CD14-positive monocyte (primary cell): Measurements from ENCODE around the gene SLC38A9. TPM values are rescaled to one million over a fixed set of nuclear protein-coding genes. Genes with fewer than 3 reads are reported as not detected.

Source experiments
- DNase-seq, 3 donors: peaks; one replicate each; pipeline ENCODE4 v3.0.0-alpha.2; 2011 to 2022
- H2AFZ ChIP-seq: 2 replicates; pipeline ENCODE4 v1.6.0; 2012; ENCODE audit warnings: mild to moderate bottlenecking, low read depth, low read length, inconsistent platforms; ENCODE audit not compliant: insufficient read depth, poor library complexity, severe bottlenecking
- H3K27ac ChIP-seq, 2 donors: 1 replicate in 1 of 2; 2 replicates in 1 of 2; pipeline ENCODE4 v1.5.1; 2012 to 2013; ENCODE audit warnings: low read length in 2 of 2, control low read depth in 1 of 2, inconsistent platforms in 1 of 2, low read depth in 1 of 2, mild to moderate bottlenecking in 1 of 2
- H3K27me3 ChIP-seq, 2 donors: one replicate each; pipeline versions ENCODE4 v1.6.0 to v1.6.1; 2011 to 2013; ENCODE audit warnings: low read length in 2 of 2; ENCODE audit not compliant: control insufficient read depth in 2 of 2, insufficient read depth in 2 of 2
- H3K36me3 ChIP-seq, 2 donors: replicated peaks in 1 of 2; 1 replicate in 1 of 2; 2 replicates in 1 of 2; pipeline versions ENCODE4 v1.5.1 to v1.6.1; 2012 to 2013; ENCODE audit warnings: low read length in 2 of 2, control low read depth in 1 of 2, inconsistent platforms in 1 of 2, mild to moderate bottlenecking in 1 of 2; ENCODE audit not compliant: insufficient read depth in 2 of 2, control insufficient read depth in 1 of 2
- H3K4me1 ChIP-seq, 2 donors: 1 replicate in 1 of 2; 2 replicates in 1 of 2; pipeline versions ENCODE4 v1.5.1 to v1.6.1; 2012 to 2013; ENCODE audit warnings: low read length in 2 of 2, control low read depth in 1 of 2, inconsistent platforms in 1 of 2, mild to moderate bottlenecking in 1 of 2, moderate library complexity in 1 of 2; ENCODE audit not compliant: insufficient read depth in 2 of 2, control insufficient read depth in 1 of 2
- H3K4me2 ChIP-seq: replicated peaks from 2 replicates; pipeline ENCODE3; 2012; ENCODE audit warnings: low read length, moderate library complexity, mild to moderate bottlenecking; ENCODE audit not compliant: poor library complexity, severe bottlenecking; ENCODE audit errors: extremely low read depth
- H3K4me3 ChIP-seq, 3 experiments: fragments of 200-600 bp in 1 of 3; sonication (generic) in 1 of 3; replicated peaks in 1 of 3; 1 replicate in 2 of 3; 2 replicates in 1 of 3; pipeline ENCODE4 v1.5.1; 2011 to 2013; ENCODE audit warnings: low read length in 3 of 3, mild to moderate bottlenecking in 3 of 3, control low read depth in 2 of 3, low read depth in 2 of 3, inconsistent platforms in 1 of 3, moderate library complexity in 1 of 3
- H3K79me2 ChIP-seq: 2 replicates; pipeline ENCODE4 v1.6.0; 2012; ENCODE audit warnings: mild to moderate bottlenecking, control low read depth, inconsistent platforms, low read length, moderate library complexity; ENCODE audit not compliant: insufficient read depth
- H3K9ac ChIP-seq: 2 replicates; pipeline ENCODE4 v1.6.0; 2017; ENCODE audit warnings: low read length, mild to moderate bottlenecking; ENCODE audit not compliant: insufficient read depth, poor library complexity, severe bottlenecking
- H3K9me3 ChIP-seq, 2 donors: replicated peaks in 1 of 2; 1 replicate in 1 of 2; 2 replicates in 1 of 2; pipeline versions ENCODE4 v1.5.1 to v1.6.1; 2012 to 2013; ENCODE audit warnings: low read length in 2 of 2, control low read depth in 1 of 2; ENCODE audit not compliant: control insufficient read depth in 1 of 2, insufficient read depth in 1 of 2
- H4K20me1 ChIP-seq: 2 replicates; pipeline ENCODE4 v1.6.0; 2012; ENCODE audit warnings: mild to moderate bottlenecking, low read length, control low read depth, moderate library complexity; ENCODE audit not compliant: insufficient read depth
- H3K27ac Mint-ChIP-seq, 7 donors: one replicate each; pipeline ENCODE4 v1.8.0; 2020; ENCODE audit warnings: mild to moderate bottlenecking in 7 of 7, mixed read lengths in 7 of 7, moderate library complexity in 6 of 7, inconsistent platforms in 2 of 7
- H3K27me3 Mint-ChIP-seq, 3 donors: one replicate each; pipeline ENCODE4 v1.8.0; 2021 to 2022; ENCODE audit warnings: low read depth in 3 of 3, mild to moderate bottlenecking in 3 of 3, mixed read lengths in 3 of 3, moderate library complexity in 3 of 3, inconsistent platforms in 1 of 3
- H3K36me3 Mint-ChIP-seq, 2 donors: one replicate each; pipeline ENCODE4 v1.8.0; 2020; ENCODE audit warnings: mixed read lengths in 2 of 2, inconsistent platforms in 1 of 2, mild to moderate bottlenecking in 1 of 2
- H3K4me1 Mint-ChIP-seq: one replicate; pipeline ENCODE4 v1.8.0; 2020; ENCODE audit warnings: mild to moderate bottlenecking, mixed read lengths
- H3K4me3 Mint-ChIP-seq, 2 donors: one replicate each; pipeline ENCODE4 v1.8.0; 2020; ENCODE audit warnings: mild to moderate bottlenecking in 2 of 2, mixed read lengths in 2 of 2, moderate library complexity in 1 of 2
- H3K9me3 Mint-ChIP-seq, 7 donors: one replicate each; pipeline ENCODE4 v1.8.0; 2020 to 2022; ENCODE audit warnings: mixed read lengths in 7 of 7, mild to moderate bottlenecking in 6 of 7, moderate library complexity in 6 of 7, inconsistent platforms in 2 of 7
- WGBS: methylation state at CpG from one replicate; pipeline ENCODE4 v1.1.5; 2013; ENCODE audit warnings: missing lambda C conversion rate; ENCODE audit not compliant: insufficient coverage; 5-methylcytosine and 5-hydroxymethylcytosine counted together
- intact Hi-C, 2 donors: fragments of 100-400 bp; cut with micrococcal nuclease; formaldehyde crosslinking; loops; one replicate each; pipeline versions ENCODE4 v1.15.0 to v1.15.1; 2023
- polyA plus RNA-seq, 3 donors: library from polyadenylated mRNA; depleted of rRNA in 1 of 3; unstranded in 2 of 3; stranded (reverse) in 1 of 3; fragments of 300-500 nt in 2 of 3; fragments of >200 nt in 1 of 3; fragmentation: Illumina TruSeq in 2 of 3; gene quantifications; 1 replicate in 2 of 3; 2 replicates in 1 of 3; pipeline ENCODE4 v1.2.3, GENCODE V29; 2012 to 2021
- TF ChIP-seq, protein P1 (sequence below): fragments of 200-600 bp; IDR thresholded peaks from one replicate; pipeline ENCODE4 v1.8.0; 2022; ENCODE audit warnings: antibody characterized with exemption, mild to moderate bottlenecking

SLC38A9 gene
- polyA plus RNA-seq, 3 donors, result 10.7 to 15.2 (median 14.1) TPM

DNA sequence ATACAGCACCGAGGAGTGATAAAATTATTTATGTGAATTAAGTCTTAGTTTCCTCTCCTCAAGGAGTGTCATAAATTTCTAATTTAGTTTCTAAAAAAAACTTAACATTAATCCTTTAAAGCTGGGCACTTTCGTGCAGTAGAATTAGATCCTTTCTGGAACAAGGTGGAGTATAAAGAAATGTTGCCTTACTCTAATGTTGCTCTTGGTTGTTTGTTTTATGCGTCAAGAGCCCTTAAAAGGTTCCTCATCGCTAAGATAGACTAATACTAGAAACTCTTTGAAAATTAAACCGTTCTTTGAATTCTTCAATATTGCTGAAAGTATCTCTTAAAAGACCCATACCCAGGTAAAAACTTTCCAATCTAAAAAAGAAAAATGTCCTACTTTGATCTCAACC, 93.8 kb downstream of the SLC38A9 start:
- Mint-ChIP-seq H3K27ac (no peak overlapping the region), H3K4me1 (peaks cover 21% of the 10 kb centered on the region), H3K36me3 (peaks cover 5 to 14% of the 10 kb centered on the region in 2 donors)

DNA sequence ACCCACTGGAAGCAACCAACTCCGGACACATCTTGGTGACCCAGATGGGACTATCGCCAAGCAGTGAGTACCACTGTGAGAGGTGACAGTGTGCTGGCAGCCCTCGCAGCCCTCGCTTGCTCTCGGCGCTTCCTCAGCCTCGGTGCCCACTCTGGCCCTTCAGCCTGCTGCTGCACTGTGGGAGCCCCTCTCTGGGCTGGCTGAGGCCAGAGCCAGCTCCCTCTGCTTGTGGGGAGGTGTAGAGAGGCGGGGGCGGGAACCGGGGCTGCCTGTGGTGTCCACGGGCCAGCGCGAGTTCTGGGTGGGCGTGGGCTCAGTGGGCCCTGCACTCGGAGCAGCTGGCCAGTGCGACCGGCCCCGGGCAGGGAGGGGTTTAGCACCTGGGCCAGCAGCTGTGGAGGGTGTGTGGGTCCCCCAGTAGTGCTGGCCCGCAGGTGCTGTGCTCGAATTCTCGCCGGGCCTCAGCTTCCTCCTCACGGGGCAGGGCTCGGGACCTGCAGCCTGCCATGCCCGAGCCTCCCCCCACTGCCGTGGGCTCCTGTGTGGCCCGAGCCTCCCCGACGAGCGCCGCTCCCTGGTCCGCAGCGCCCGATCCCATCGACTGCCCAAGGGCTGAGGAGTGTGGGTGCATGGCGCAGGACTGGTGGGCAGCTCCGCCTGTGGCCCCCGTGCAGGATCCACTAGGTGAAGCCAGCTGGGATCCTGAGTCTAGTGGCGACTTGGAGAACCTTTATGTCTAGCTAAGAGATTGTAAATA, 98.8 kb downstream of the SLC38A9 start:
- H3K36me3 Mint-ChIP-seq, result peaks cover 0 to 5% of the 10 kb centered on the region in 2 donors
- no peaks in the 10 kb centered on the region for H3K4me1 ChIP-seq
- WGBS, result 99% methylated on average over 33 of the region's 39 CpGs
- no peaks in the 10 kb centered on the region for H3K79me2 ChIP-seq
- no peak overlapping the region for H3K4me2 ChIP-seq
- peaks cover 5% of the 10 kb centered on the region for H3K4me1 Mint-ChIP-seq
- no peak overlapping the region for H3K27ac Mint-ChIP-seq
- no peak overlapping the region for H3K4me3 Mint-ChIP-seq
- TF ChIP-seq, protein P1, sequence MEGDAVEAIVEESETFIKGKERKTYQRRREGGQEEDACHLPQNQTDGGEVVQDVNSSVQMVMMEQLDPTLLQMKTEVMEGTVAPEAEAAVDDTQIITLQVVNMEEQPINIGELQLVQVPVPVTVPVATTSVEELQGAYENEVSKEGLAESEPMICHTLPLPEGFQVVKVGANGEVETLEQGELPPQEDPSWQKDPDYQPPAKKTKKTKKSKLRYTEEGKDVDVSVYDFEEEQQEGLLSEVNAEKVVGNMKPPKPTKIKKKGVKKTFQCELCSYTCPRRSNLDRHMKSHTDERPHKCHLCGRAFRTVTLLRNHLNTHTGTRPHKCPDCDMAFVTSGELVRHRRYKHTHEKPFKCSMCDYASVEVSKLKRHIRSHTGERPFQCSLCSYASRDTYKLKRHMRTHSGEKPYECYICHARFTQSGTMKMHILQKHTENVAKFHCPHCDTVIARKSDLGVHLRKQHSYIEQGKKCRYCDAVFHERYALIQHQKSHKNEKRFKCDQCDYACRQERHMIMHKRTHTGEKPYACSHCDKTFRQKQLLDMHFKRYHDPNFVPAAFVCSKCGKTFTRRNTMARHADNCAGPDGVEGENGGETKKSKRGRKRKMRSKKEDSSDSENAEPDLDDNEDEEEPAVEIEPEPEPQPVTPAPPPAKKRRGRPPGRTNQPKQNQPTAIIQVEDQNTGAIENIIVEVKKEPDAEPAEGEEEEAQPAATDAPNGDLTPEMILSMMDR, result no peak
- intact Hi-C loops, result no loop called here
- no peaks in the 10 kb centered on the region for H4K20me1 ChIP-seq
- peaks cover 0 to 8% of the 10 kb centered on the region in 2 donors for H3K9me3 ChIP-seq
- H3K27ac ChIP-seq, result no peak overlapping the region
- H3K36me3 ChIP-seq, result no peaks in the 10 kb centered on the region
- H3K27me3 Mint-ChIP-seq, result peaks cover 0 to 2% (median 2%) of the 10 kb centered on the region in 3 donors
- no peak overlapping the region for H2AFZ ChIP-seq
- H3K9me3 Mint-ChIP-seq, result peaks cover 0 to 20% (median 8%) of the 10 kb centered on the region in 7 donors
- H3K4me3 ChIP-seq, result no peak overlapping the region
- H3K9ac ChIP-seq, result no peak overlapping the region
- DNase-seq, result no peak
- H3K27me3 ChIP-seq, result no peaks in the 10 kb centered on the region

More for the DNA sequence above, 93.8 kb downstream of the SLC38A9 start:
- Histone ChIP-seq H3K4me1 (peaks cover 12 to 16% of the 10 kb centered on the region in 2 donors), H3K4me2 (no peak overlapping the region), H3K9me3 (peaks cover 0 to 4% of the 10 kb centered on the region in 2 donors), H3K27me3 (no peaks in the 10 kb centered on the region), H2AFZ (no peak overlapping the region), H3K4me3 (no peak overlapping the region), H3K79me2 (no peaks in the 10 kb centered on the region), H4K20me1 (no peaks in the 10 kb centered on the region), H3K36me3 (no peaks in the 10 kb centered on the region), H3K27ac (no peak overlapping the region), H3K9ac (no peak overlapping the region)
- no peak for DNase-seq
- WGBS, result no CpG with 5 or more reads among the region's 5 CpGs
- Mint-ChIP-seq H3K27me3 (peaks cover 0 to 6% (median 0%) of the 10 kb centered on the region in 3 donors), H3K9me3 (peaks cover 0 to 18% (median 8%) of the 10 kb centered on the region in 7 donors), H3K4me3 (no peak overlapping the region)
- intact Hi-C loops, result no loop called here
- TF ChIP-seq, protein P1, result no peak
